A549 (cell line): Measurements from ENCODE around the gene CELF2. TPM values are rescaled to one million over a fixed set of nuclear protein-coding genes. Genes with fewer than 3 reads are reported as not detected.

Experiments used
- ATAC-seq, 2 experiments: fragments of 200-7000 bp in 1 of 2; fragments of >200 bp in 1 of 2; cut with Nextera tagmentation in 1 of 2; cut with Tn5 transposase in 1 of 2; 3 replicates each; pipeline versions ENCODE4 v1.8.0 to v1.9.1; 2018 to 2020; ENCODE audit warnings: mild to moderate bottlenecking in 1 of 2, moderate library complexity in 1 of 2
- CTCF ChIA-PET: fragments of 300-600 bp; sonication (Branson Sonifier 250); formaldehyde crosslinking; extraction: SDS; loops from one replicate; lab custom pipeline; 2021; ENCODE audit warnings: antibody characterized with exemption, inconsistent platforms; lab: Yijun Ruan, JAX
- POLR2A ChIA-PET: fragments of 350-600 bp; formaldehyde crosslinking; extraction: SDS; loops from one replicate; lab custom pipeline; 2021; ENCODE audit warnings: antibody characterized with exemption, inconsistent platforms; lab: Yijun Ruan, JAX
- DNase-seq, 2 experiments: peaks; one replicate each; pipeline versions ENCODE4 v3.0.0 to v3.0.0-alpha.2; 2011 to 2016; ENCODE audit warnings: low read depth in 1 of 2, low spot score in 1 of 2
- FAIRE-seq: peaks from 2 replicates; lab custom pipeline; 2011; peaks lifted over from hg19 to GRCh38; lab: Jason Lieb, UNC
- H3K27ac ChIP-seq, 2 experiments: fragments of >200 bp; sonication (Bioruptor Twin); formaldehyde crosslinking; 3 replicates each; pipeline ENCODE4 v1.5.1; 2016 to 2017
- H3K4me1 ChIP-seq: fragments of >200 bp; sonication (Bioruptor Twin); formaldehyde crosslinking; 3 replicates; pipeline ENCODE4 v1.6.1; 2016
- H3K4me2 ChIP-seq: fragments of >200 bp; sonication (Bioruptor Twin); formaldehyde crosslinking; 3 replicates; pipeline ENCODE4 v1.6.1; 2016
- H3K4me3 ChIP-seq: fragments of >200 bp; sonication (Bioruptor Twin); formaldehyde crosslinking; 3 replicates; pipeline ENCODE4 v1.5.1; 2016
- H3K9me3 ChIP-seq: fragments of >200 bp; sonication (Bioruptor Twin); formaldehyde crosslinking; 3 replicates; pipeline ENCODE4 v1.6.1; 2016
- BHLHE40 ChIP-seq: IDR thresholded peaks from 2 replicates; pipeline ENCODE4 v1.6.1; 2012; ENCODE audit warnings: low read depth, low read length, inconsistent platforms
- CEBPB ChIP-seq, 2 experiments: fragments of >200 bp in 1 of 2; sonication (Bioruptor Twin) in 1 of 2; formaldehyde crosslinking in 1 of 2; IDR thresholded peaks; 2 replicates each; pipeline ENCODE4 v1.6.1; 2012 to 2016
- CHD4 ChIP-seq: fragments of 200-600 bp; sonication (generic); IDR thresholded peaks from 2 replicates; pipeline ENCODE4 v1.6.1; 2016; ENCODE audit warnings: antibody characterized with exemption, mild to moderate bottlenecking, borderline replicate concordance
- EHMT2 ChIP-seq: fragments of 200-600 bp; sonication (generic); IDR thresholded peaks from 2 replicates; pipeline ENCODE4 v1.6.1; 2016; ENCODE audit warnings: antibody characterized with exemption, low read depth, mild to moderate bottlenecking, moderate library complexity
- ESRRA ChIP-seq: fragments of 150-350 bp; IDR thresholded peaks from 2 replicates; pipeline ENCODE4 v1.6.1; 2014; ENCODE audit warnings: mild to moderate bottlenecking, low read length, borderline replicate concordance
- FOSB ChIP-seq: fragments of 250-450 bp; sonication (Bioruptor Pico); IDR thresholded peaks from 2 replicates; pipeline ENCODE4 v1.5.0; 2020; ENCODE audit warnings: mild to moderate bottlenecking, moderate library complexity
- FOSL2 ChIP-seq, 2 experiments: fragments of 450-650 bp in 1 of 2; fragments of >200 bp in 1 of 2; sonication (Bioruptor Twin) in 1 of 2; formaldehyde crosslinking; IDR thresholded peaks; 2 replicates each; pipeline versions ENCODE4 v1.5.0 to v1.6.1; 2016 to 2020; ENCODE audit warnings: mild to moderate bottlenecking in 1 of 2, moderate library complexity in 1 of 2
- FOXS1 ChIP-seq: fragments of 250-450 bp; sonication (Bioruptor Pico); IDR thresholded peaks from 2 replicates; pipeline ENCODE4 v1.5.0; 2020; ENCODE audit warnings: mild to moderate bottlenecking, moderate library complexity
- GATA3 ChIP-seq: IDR thresholded peaks from 2 replicates; pipeline ENCODE4 v1.6.1; 2012; ENCODE audit warnings: borderline replicate concordance
- HOXB13 ChIP-seq: fragments of 250-450 bp; sonication (Bioruptor Pico); IDR thresholded peaks from 2 replicates; pipeline ENCODE4 v1.5.0; 2020; ENCODE audit warnings: low read depth, mild to moderate bottlenecking, moderate library complexity
- MYC ChIP-seq: IDR thresholded peaks from 2 replicates; pipeline ENCODE4 v1.6.1; 2012; ENCODE audit warnings: mild to moderate bottlenecking, inconsistent platforms, low read length, improper control_type of control experiment, borderline replicate concordance
- NR3C1 ChIP-seq: fragments of >200 bp; sonication (Bioruptor Twin); formaldehyde crosslinking; IDR thresholded peaks from 3 replicates; pipeline ENCODE4 v1.6.1; 2017
- POLR2AphosphoS2 ChIP-seq: conservative IDR thresholded peaks from 2 replicates; pipeline ENCODE4 v1.6.1; 2012; ENCODE audit warnings: low read length, improper control_type of control experiment, inconsistent platforms
- RARB ChIP-seq: fragments of 250-450 bp; sonication (Bioruptor Pico); IDR thresholded peaks from 2 replicates; pipeline ENCODE4 v1.8.0; 2021; ENCODE audit warnings: mild to moderate bottlenecking, moderate library complexity
- RNF2 ChIP-seq: fragments of 200-600 bp; sonication (generic); IDR thresholded peaks from 2 replicates; pipeline ENCODE4 v1.6.1; 2016; ENCODE audit warnings: low read depth, mild to moderate bottlenecking, antibody characterized with exemption, moderate library complexity, borderline replicate concordance
- SMC3 ChIP-seq: fragments of >200 bp; sonication (Bioruptor Twin); formaldehyde crosslinking; IDR thresholded peaks from 3 replicates; pipeline ENCODE4 v1.6.1; 2018; ENCODE audit warnings: inconsistent platforms
- TP53 ChIP-seq: fragments of 250-450 bp; sonication (Bioruptor Pico); IDR thresholded peaks from 2 replicates; pipeline ENCODE4 v1.5.0; 2021; ENCODE audit warnings: mild to moderate bottlenecking, moderate library complexity
- ZFP36 ChIP-seq: fragments of 450-650 bp; IDR thresholded peaks from 2 replicates; pipeline ENCODE4 v1.6.1; 2014; ENCODE audit warnings: borderline replicate concordance; ENCODE audit not compliant: partially characterized antibody
- ZNF302 ChIP-seq: fragments of 250-450 bp; sonication (Bioruptor Pico); IDR thresholded peaks from 2 replicates; pipeline ENCODE4 v1.9.0; 2021; ENCODE audit warnings: inconsistent platforms, mild to moderate bottlenecking, moderate library complexity
- ZSCAN20 ChIP-seq: fragments of 250-450 bp; sonication (Bioruptor Pico); IDR thresholded peaks from 2 replicates; pipeline ENCODE4 v1.8.0; 2022; ENCODE audit warnings: mild to moderate bottlenecking, moderate library complexity
- WGBS: methylation state at CpG from one replicate; pipeline ENCODE4 v1.1.6; 2017; ENCODE audit errors: missing lambda C conversion rate; 5-methylcytosine and 5-hydroxymethylcytosine counted together
- polyA plus RNA-seq, 4 experiments: library from polyadenylated mRNA; depleted of rRNA in 3 of 4; stranded (reverse); fragments of >200 nt; fragmentation: RNase III in 1 of 4; extraction: RNeasy Plus Mini Kit Qiagen cat#74134 plus additional on column Dnase treatment in 1 of 4; gene quantifications; 2 replicates in 3 of 4; 3 replicates in 1 of 4; pipeline ENCODE4 v1.2.3, GENCODE V29; 2011 to 2017
- TF ChIP-seq, protein P1 (sequence below): fragments of 450-650 bp; IDR thresholded peaks from 2 replicates; pipeline ENCODE4 v1.6.1; 2014; ENCODE audit warnings: antibody characterized with exemption
- TF ChIP-seq, protein P2 (sequence below): IDR thresholded peaks from 2 replicates; pipeline ENCODE4 v1.6.1; 2012
- TF ChIP-seq, protein P3 (sequence below): fragments of 150-350 bp; IDR thresholded peaks from 2 replicates; pipeline ENCODE4 v1.6.1; 2014; ENCODE audit warnings: low read depth, mild to moderate bottlenecking, low read length
- TF ChIP-seq, protein P4 (sequence below): fragments of >200 bp; sonication (Bioruptor Twin); formaldehyde crosslinking; IDR thresholded peaks from 2 replicates; pipeline ENCODE4 v1.6.1; 2016
- TF ChIP-seq, protein P5 (sequence below): IDR thresholded peaks from 2 replicates; pipeline ENCODE4 v1.6.1; 2012; ENCODE audit warnings: low read depth, borderline replicate concordance
- TF ChIP-seq, protein P6 (sequence below): fragments of 200-600 bp; sonication (generic); IDR thresholded peaks from 2 replicates; pipeline ENCODE4 v1.6.1; 2016; ENCODE audit warnings: antibody characterized with exemption, mild to moderate bottlenecking, moderate library complexity

CELF2 gene
- polyA plus RNA-seq, 2 of the 4 experiments (the other 2 are of a cell fraction), result 0.01 to 0.03 TPM

DNA sequence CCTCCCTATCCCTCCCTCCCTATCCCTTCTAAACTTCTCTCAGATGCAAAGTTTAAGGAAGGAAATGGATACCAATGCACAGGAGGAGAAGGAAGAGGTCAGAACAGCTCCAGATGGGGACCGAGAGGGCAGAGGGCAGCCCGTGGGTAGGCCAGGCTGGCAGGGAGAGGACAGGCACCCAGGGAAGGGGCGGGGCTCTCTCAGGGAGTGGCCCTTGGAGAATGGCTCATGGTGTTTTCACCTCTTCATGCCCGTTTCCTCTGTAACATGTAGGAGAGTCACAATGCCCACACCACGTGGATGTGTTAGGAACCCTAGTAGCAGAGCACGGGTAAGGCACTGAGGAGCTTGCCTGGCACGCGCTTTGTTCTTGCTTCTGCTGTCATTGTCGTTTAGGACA lies 264.5 kb downstream of the CELF2 start:
- POLR2A ChIA-PET, result no interaction called here

DNA sequence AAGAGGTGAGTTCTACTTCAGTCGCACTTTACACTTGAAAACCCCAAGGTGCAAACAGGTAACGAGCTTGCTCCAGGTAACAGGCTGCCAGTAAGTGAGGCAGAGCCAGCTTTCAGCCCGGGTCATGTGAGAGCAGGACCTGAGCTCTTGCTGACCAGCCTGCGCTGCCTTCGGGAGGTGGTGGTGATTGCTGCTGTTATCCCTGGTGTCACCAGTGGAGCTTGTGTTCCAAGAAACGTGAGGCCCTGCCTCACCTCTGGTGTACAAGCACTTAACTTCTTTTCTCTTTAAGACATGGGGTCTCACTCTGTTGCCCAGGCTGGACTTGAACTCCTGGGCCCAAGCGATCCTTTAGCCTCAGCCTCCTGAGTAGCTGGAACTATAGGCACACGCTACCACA lies 265.0 kb downstream of the CELF2 start:
- WGBS, result 33% methylated on average over 8 of the region's 8 CpGs
- DNase-seq, result no peak

More for the DNA sequence above, 264.5 kb downstream of the CELF2 start:
- H3K4me2 ChIP-seq, result no peak overlapping the region
- H3K4me1 ChIP-seq, result no peaks in the 10 kb centered on the region
- CTCF ChIA-PET, result interaction anchor here (0.8 to 1.9 kb wide), 3 partner anchors 8 to 52 kb away, joined by 3 to 10 read pairs (median 4); no protein-coding TSS in a partner anchor
- DNase-seq (no peak), ATAC-seq (no peak), FAIRE-seq (no peak)
- H3K9me3 ChIP-seq, result no peaks in the 10 kb centered on the region
- TF ChIP-seq, protein P1, sequence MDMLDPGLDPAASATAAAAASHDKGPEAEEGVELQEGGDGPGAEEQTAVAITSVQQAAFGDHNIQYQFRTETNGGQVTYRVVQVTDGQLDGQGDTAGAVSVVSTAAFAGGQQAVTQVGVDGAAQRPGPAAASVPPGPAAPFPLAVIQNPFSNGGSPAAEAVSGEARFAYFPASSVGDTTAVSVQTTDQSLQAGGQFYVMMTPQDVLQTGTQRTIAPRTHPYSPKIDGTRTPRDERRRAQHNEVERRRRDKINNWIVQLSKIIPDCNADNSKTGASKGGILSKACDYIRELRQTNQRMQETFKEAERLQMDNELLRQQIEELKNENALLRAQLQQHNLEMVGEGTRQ, result no peak
- TF ChIP-seq NR3C1, result no peak
- no peak for TF ChIP-seq EHMT2
- no peak for TF ChIP-seq SMC3
- TF ChIP-seq, protein P2, sequence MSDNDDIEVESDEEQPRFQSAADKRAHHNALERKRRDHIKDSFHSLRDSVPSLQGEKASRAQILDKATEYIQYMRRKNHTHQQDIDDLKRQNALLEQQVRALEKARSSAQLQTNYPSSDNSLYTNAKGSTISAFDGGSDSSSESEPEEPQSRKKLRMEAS, result no peak
- TF ChIP-seq RARB, result no peak
- no peak for TF ChIP-seq MYC
- TF ChIP-seq RNF2, result no peak
- no peak for TF ChIP-seq ZFP36
- TF ChIP-seq GATA3, result no peak
- no peak for TF ChIP-seq ESRRA
- TF ChIP-seq, protein P3, sequence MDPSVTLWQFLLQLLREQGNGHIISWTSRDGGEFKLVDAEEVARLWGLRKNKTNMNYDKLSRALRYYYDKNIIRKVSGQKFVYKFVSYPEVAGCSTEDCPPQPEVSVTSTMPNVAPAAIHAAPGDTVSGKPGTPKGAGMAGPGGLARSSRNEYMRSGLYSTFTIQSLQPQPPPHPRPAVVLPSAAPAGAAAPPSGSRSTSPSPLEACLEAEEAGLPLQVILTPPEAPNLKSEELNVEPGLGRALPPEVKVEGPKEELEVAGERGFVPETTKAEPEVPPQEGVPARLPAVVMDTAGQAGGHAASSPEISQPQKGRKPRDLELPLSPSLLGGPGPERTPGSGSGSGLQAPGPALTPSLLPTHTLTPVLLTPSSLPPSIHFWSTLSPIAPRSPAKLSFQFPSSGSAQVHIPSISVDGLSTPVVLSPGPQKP, result no peak
- TF ChIP-seq ZNF302 (CRISPR knock-in tag), result no peak
- TF ChIP-seq POLR2AphosphoS2, result no peak
- no peak for TF ChIP-seq CHD4
- TF ChIP-seq ZSCAN20, result no peak
- no peak overlapping the region for H3K27ac ChIP-seq
- WGBS, result 25% methylated on average over 9 of the region's 9 CpGs
- no peak overlapping the region for H3K4me3 ChIP-seq

More for the DNA sequence above, 265.0 kb downstream of the CELF2 start:
- Histone ChIP-seq H3K4me1 (no peaks in the 10 kb centered on the region), H3K27ac (no peak overlapping the region), H3K4me2 (no peak overlapping the region), H3K9me3 (no peaks in the 10 kb centered on the region), H3K4me3 (no peak overlapping the region)
- FAIRE-seq (no peak), ATAC-seq (no peak)
- POLR2A ChIA-PET, result no interaction called here
- TF ChIP-seq, protein P4, sequence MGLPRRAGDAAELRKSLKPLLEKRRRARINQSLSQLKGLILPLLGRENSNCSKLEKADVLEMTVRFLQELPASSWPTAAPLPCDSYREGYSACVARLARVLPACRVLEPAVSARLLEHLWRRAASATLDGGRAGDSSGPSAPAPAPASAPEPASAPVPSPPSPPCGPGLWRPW, result no peak
- TF ChIP-seq TP53 (CRISPR knock-in tag) (no peak), FOSL2 (IDR thresholded peaks at IDR 0.05) (no peak), FOSL2 (CRISPR knock-in tag; IDR thresholded peaks at IDR 0.05) (no peak), FOSB (CRISPR knock-in tag) (no peak), ZSCAN20 (no peak), NR3C1 (no peak), BHLHE40 (no peak), CEBPB (IDR thresholded peaks at IDR 0.05) (no peak), MYC (no peak), FOXS1 (CRISPR knock-in tag) (no peak), HOXB13 (CRISPR knock-in tag) (no peak)
- TF ChIP-seq, protein P5, sequence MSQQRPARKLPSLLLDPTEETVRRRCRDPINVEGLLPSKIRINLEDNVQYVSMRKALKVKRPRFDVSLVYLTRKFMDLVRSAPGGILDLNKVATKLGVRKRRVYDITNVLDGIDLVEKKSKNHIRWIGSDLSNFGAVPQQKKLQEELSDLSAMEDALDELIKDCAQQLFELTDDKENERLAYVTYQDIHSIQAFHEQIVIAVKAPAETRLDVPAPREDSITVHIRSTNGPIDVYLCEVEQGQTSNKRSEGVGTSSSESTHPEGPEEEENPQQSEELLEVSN, result no peak
- TF ChIP-seq, protein P2, result no peak
- TF ChIP-seq, protein P6, sequence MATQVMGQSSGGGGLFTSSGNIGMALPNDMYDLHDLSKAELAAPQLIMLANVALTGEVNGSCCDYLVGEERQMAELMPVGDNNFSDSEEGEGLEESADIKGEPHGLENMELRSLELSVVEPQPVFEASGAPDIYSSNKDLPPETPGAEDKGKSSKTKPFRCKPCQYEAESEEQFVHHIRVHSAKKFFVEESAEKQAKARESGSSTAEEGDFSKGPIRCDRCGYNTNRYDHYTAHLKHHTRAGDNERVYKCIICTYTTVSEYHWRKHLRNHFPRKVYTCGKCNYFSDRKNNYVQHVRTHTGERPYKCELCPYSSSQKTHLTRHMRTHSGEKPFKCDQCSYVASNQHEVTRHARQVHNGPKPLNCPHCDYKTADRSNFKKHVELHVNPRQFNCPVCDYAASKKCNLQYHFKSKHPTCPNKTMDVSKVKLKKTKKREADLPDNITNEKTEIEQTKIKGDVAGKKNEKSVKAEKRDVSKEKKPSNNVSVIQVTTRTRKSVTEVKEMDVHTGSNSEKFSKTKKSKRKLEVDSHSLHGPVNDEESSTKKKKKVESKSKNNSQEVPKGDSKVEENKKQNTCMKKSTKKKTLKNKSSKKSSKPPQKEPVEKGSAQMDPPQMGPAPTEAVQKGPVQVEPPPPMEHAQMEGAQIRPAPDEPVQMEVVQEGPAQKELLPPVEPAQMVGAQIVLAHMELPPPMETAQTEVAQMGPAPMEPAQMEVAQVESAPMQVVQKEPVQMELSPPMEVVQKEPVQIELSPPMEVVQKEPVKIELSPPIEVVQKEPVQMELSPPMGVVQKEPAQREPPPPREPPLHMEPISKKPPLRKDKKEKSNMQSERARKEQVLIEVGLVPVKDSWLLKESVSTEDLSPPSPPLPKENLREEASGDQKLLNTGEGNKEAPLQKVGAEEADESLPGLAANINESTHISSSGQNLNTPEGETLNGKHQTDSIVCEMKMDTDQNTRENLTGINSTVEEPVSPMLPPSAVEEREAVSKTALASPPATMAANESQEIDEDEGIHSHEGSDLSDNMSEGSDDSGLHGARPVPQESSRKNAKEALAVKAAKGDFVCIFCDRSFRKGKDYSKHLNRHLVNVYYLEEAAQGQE, result no peak
- CTCF ChIA-PET, result interaction anchor here (1.5 to 1.9 kb wide), 2 partner anchors 8 to 12 kb away, joined by 4 to 10 read pairs; no protein-coding TSS in a partner anchor
